ENCODE results near the gene STK17B. TPM values are rescaled to one million over a fixed set of nuclear protein-coding genes. Genes with fewer than 3 reads are reported as not detected.

The STK17B gene
- total and polyA plus RNA-seq, 10 of the 15 experiments (the other 5 are each of a cell fraction or from before 2014, with no cell fraction given) = 21.2 to 108 (median 53.7) TPM

- peak; percentile 61 for TF ChIP-seq PKNOX1 (IDR thresholded peaks at IDR 0.05)
- 0 out of 2 replicates have a peak, but pooled peaks have one; percentile 13 for TF ChIP-seq JUND (IDR thresholded peaks at IDR 0.05; ENCODE audit: low read depth, low read length)
- TF ChIP-seq BHLHE40 (IDR thresholded peaks at IDR 0.05; ENCODE audit: borderline replicate concordance in 1 of 2, low read depth in 2 of 2, low read length in 1 of 2) = peak; percentile 49 to 71; a peak in 3 of 4 replicates
- TF ChIP-seq RAD21 (IDR thresholded peaks at IDR 0.05; ENCODE audit: insufficient read depth, low read depth, low read length) = peak; percentile 26; the same call in 1 of the 2 replicates
- no peak for TF ChIP-seq CUX1 (IDR thresholded peaks at IDR 0.05; ENCODE audit: insufficient replicate concordance, low read depth, low read length)
Observed at GRCh38 chr2:196101325-196101991, 69.9 kb downstream of the STK17B start (continued).

All from GM12878 (cell line).